Breast epithelium (tissue), 4 donors: ENCODE data around the gene TMTC1. TPM values are rescaled to one million over a fixed set of nuclear protein-coding genes. Genes with fewer than 3 reads are reported as not detected.

ENCODE experiments used
- DNase-seq, 2 donors: peaks; one replicate each; pipeline ENCODE4 v3.0.0-alpha.2; 2019; ENCODE audit warnings: low spot score in 2 of 2
- H3K27ac ChIP-seq, 2 donors: fragments of 200-600 bp; sonication (generic) in 1 of 2; one replicate each; pipeline ENCODE4 v1.5.1; 2016 to 2019; ENCODE audit warnings: mild to moderate bottlenecking in 1 of 2
- H3K27me3 ChIP-seq, 2 donors: fragments of 200-600 bp; sonication (generic) in 1 of 2; one replicate each; pipeline versions ENCODE4 v1.5.1 to v1.6.0; 2017 to 2019; ENCODE audit warnings: control low read depth in 1 of 2, mild to moderate bottlenecking in 1 of 2
- H3K36me3 ChIP-seq: fragments of 200-600 bp; one replicate; pipeline ENCODE4 v1.5.1; 2019
- H3K4me1 ChIP-seq, 2 donors: fragments of 200-600 bp; sonication (generic); one replicate each; pipeline ENCODE4 v1.5.1; 2016 to 2019; ENCODE audit warnings: control low read depth in 1 of 2
- H3K4me3 ChIP-seq, 3 donors: fragments of 200-600 bp; sonication (generic); 1 replicate in 2 of 3; 2 replicates in 1 of 3; pipeline ENCODE4 v1.5.1; 2016 to 2019; ENCODE audit warnings: mild to moderate bottlenecking in 3 of 3, moderate library complexity in 2 of 3
- H3K9me3 ChIP-seq, 2 donors: fragments of 200-600 bp; sonication (generic) in 1 of 2; one replicate each; pipeline ENCODE4 v1.5.1; 2016 to 2019; ENCODE audit warnings: control low read depth in 1 of 2
- CTCF ChIP-seq, 3 donors: fragments of 450-650 bp; IDR thresholded peaks; one replicate each; pipeline ENCODE4 v1.5.1; 2016 to 2017; ENCODE audit warnings: antibody characterized with exemption in 3 of 3, mild to moderate bottlenecking in 3 of 3, moderate library complexity in 3 of 3
- POLR2A ChIP-seq: fragments of 450-650 bp; IDR thresholded peaks from one replicate; pipeline ENCODE4 v1.6.1; 2016; ENCODE audit warnings: antibody characterized with exemption, mild to moderate bottlenecking, moderate library complexity
- POLR2AphosphoS5 ChIP-seq, 3 donors: sonication (generic); formaldehyde crosslinking; IDR thresholded peaks; one replicate each; pipeline ENCODE4 v1.6.1; 2017; ENCODE audit warnings: antibody characterized with exemption in 3 of 3
- intact Hi-C: fragments of 100-400 bp; cut with DNase I; formaldehyde crosslinking; loops from one replicate; pipeline ENCODE4 v1.15.1; 2023; ENCODE audit warnings: low total_unique reads
- total RNA-seq, 3 donors: library from RNA; depleted of rRNA; stranded (reverse); fragments of >200 nt; gene quantifications; one replicate each; pipeline ENCODE4 v1.1.0, GENCODE V29; 2016

Gene TMTC1
- total RNA-seq, 3 donors from 2014 or later = 49.9 to 87.2 (median 71.8) TPM

GRCh38 chr12:29769162-29769858 lies 14.4 kb downstream of the TMTC1 start:
- no peak overlapping the region for H3K4me3 ChIP-seq
- no peaks in the 10 kb centered on the region for H3K36me3 ChIP-seq
- H3K4me1 ChIP-seq = no peaks in the 10 kb centered on the region
- no peaks in the 10 kb centered on the region for H3K9me3 ChIP-seq
- peak overlapping the region in 1 of 2 donors; percentile 3 for H3K27ac ChIP-seq
- TF ChIP-seq POLR2A (no peak), CTCF (IDR thresholded peaks at IDR 0.05) (no peak), POLR2AphosphoS5 (IDR thresholded peaks at IDR 0.05) (no peak)
- no peaks in the 10 kb centered on the region for H3K27me3 ChIP-seq
- no peak for DNase-seq
- intact Hi-C loops = no loop called here

GRCh38 chr12:29768372-29768771 lies 15.4 kb downstream of the TMTC1 start:
- Histone ChIP-seq H3K36me3 (no peaks in the 10 kb centered on the region), H3K27me3 (no peaks in the 10 kb centered on the region), H3K27ac (no peak overlapping the region), H3K4me3 (no peak overlapping the region), H3K9me3 (no peaks in the 10 kb centered on the region), H3K4me1 (no peaks in the 10 kb centered on the region)
- no peak for TF ChIP-seq CTCF (IDR thresholded peaks at IDR 0.05)
- TF ChIP-seq POLR2AphosphoS5 (IDR thresholded peaks at IDR 0.05) = no peak
- no peak for TF ChIP-seq POLR2A
- DNase-seq = no peak
- intact Hi-C loops = no loop called here

GRCh38 chr12:29763301-29763683 lies 20.4 kb downstream of the TMTC1 start:
- no peaks in the 10 kb centered on the region for H3K36me3 ChIP-seq
- intact Hi-C loops = no loop called here
- no peak for DNase-seq
- no peaks in the 10 kb centered on the region for H3K27me3 ChIP-seq
- H3K9me3 ChIP-seq = no peaks in the 10 kb centered on the region
- peak overlapping the region in 1 of 2 donors; percentile 52 for H3K27ac ChIP-seq
- no peak overlapping the region for H3K4me3 ChIP-seq
- TF ChIP-seq POLR2AphosphoS5 (IDR thresholded peaks at IDR 0.05) (no peak), CTCF (IDR thresholded peaks at IDR 0.05) (no peak), POLR2A (no peak)
- H3K4me1 ChIP-seq = no peaks in the 10 kb centered on the region

- intact Hi-C loops = no loop called here
- no peaks in the 10 kb centered on the region for H3K36me3 ChIP-seq
- no peaks in the 10 kb centered on the region for H3K4me1 ChIP-seq
- no peaks in the 10 kb centered on the region for H3K27me3 ChIP-seq
- H3K4me3 ChIP-seq = no peak overlapping the region
- TF ChIP-seq POLR2AphosphoS5 (IDR thresholded peaks at IDR 0.05) (no peak), POLR2A (no peak), CTCF (IDR thresholded peaks at IDR 0.05) (no peak)
- no peaks in the 10 kb centered on the region for H3K9me3 ChIP-seq
- peak in 1 of 2 donors; percentile 67 for DNase-seq
- H3K27ac ChIP-seq = peak overlapping the region in 1 of 2 donors; percentile 52
These were observed 21.0 kb downstream of the TMTC1 start for GRCh38 chr12:29762637-29763300.

- TF ChIP-seq POLR2A (no peak), POLR2AphosphoS5 (IDR thresholded peaks at IDR 0.05) (no peak), CTCF (IDR thresholded peaks at IDR 0.05) (no peak)
These were observed 23.8 kb downstream of the TMTC1 start for GRCh38 chr12:29759950-29760349.

More at GRCh38 chr12:29759950-29760349, 23.8 kb downstream of the TMTC1 start:
- Histone ChIP-seq H3K36me3 (no peaks in the 10 kb centered on the region), H3K9me3 (no peaks in the 10 kb centered on the region), H3K4me1 (no peaks in the 10 kb centered on the region), H3K4me3 (no peak overlapping the region), H3K27me3 (no peaks in the 10 kb centered on the region), H3K27ac (no peak overlapping the region)
- no peak for DNase-seq
- intact Hi-C loops = no loop called here
